GM23248 (cell line): Measurements from ENCODE around the gene GEMIN5. TPM values are rescaled to one million over a fixed set of nuclear protein-coding genes. Genes with fewer than 3 reads are reported as not detected.
"Not testable (repeated sequence)": the region's sequence is repeated elsewhere in the genome, so short reads cannot be mapped to it uniquely, and the experiment has no call there.

Source experiments
- DNase-seq: peaks from one replicate; pipeline ENCODE4 v3.0.0-alpha.2; 2015
- H2AFZ ChIP-seq: fragments of 200-600 bp; sonication (generic); 2 replicates; pipeline ENCODE4 v1.6.1; 2016; ENCODE audit warnings: antibody characterized with exemption
- H3F3A ChIP-seq: fragments of 200-600 bp; sonication (generic); 2 replicates; pipeline ENCODE4 v1.6.1; 2016; ENCODE audit warnings: mild to moderate bottlenecking, antibody characterized with exemption, mixed run types; ENCODE audit not compliant: insufficient read depth
- H3K27ac ChIP-seq: fragments of 200-600 bp; sonication (generic); 2 replicates; pipeline ENCODE4 v1.5.1; 2016; ENCODE audit warnings: mild to moderate bottlenecking
- H3K27me3 ChIP-seq: fragments of 200-600 bp; sonication (generic); replicated peaks from 2 replicates; pipeline ENCODE4 v1.6.1; 2016; ENCODE audit warnings: mild to moderate bottlenecking; ENCODE audit not compliant: insufficient read depth
- H3K36me3 ChIP-seq: fragments of 200-600 bp; sonication (generic); 2 replicates; pipeline ENCODE4 v1.6.1; 2016; ENCODE audit warnings: low read depth, mild to moderate bottlenecking
- H3K4me1 ChIP-seq: fragments of 200-600 bp; sonication (generic); 2 replicates; pipeline ENCODE4 v1.6.1; 2016; ENCODE audit warnings: mild to moderate bottlenecking; ENCODE audit not compliant: insufficient read depth
- H3K4me2 ChIP-seq: fragments of 200-600 bp; sonication (generic); one replicate; pipeline ENCODE4 v1.6.1; 2016; ENCODE audit warnings: mild to moderate bottlenecking; ENCODE audit not compliant: unreplicated experiment
- H3K4me3 ChIP-seq: fragments of 200-600 bp; sonication (generic); 2 replicates; pipeline ENCODE4 v1.5.1; 2016; ENCODE audit warnings: mild to moderate bottlenecking
- H3K79me2 ChIP-seq: fragments of 200-600 bp; sonication (generic); 2 replicates; pipeline ENCODE4 v1.6.1; 2016; ENCODE audit warnings: mild to moderate bottlenecking; ENCODE audit not compliant: insufficient read depth
- H3K9ac ChIP-seq: fragments of 200-600 bp; sonication (generic); 2 replicates; pipeline ENCODE4 v1.6.1; 2016; ENCODE audit warnings: mild to moderate bottlenecking
- H3K9me2 ChIP-seq: fragments of 200-600 bp; sonication (generic); 2 replicates; pipeline ENCODE4 v1.6.1; 2016; ENCODE audit warnings: mixed run types, mild to moderate bottlenecking, moderate library complexity; ENCODE audit not compliant: insufficient read depth
- H3K9me3 ChIP-seq: fragments of 200-600 bp; sonication (generic); one replicate; pipeline ENCODE4 v1.6.1; 2017; ENCODE audit warnings: low read depth
- H4K20me1 ChIP-seq: fragments of 200-600 bp; sonication (generic); 2 replicates; pipeline ENCODE4 v1.6.0; 2016; ENCODE audit not compliant: insufficient read depth
- EZH2 ChIP-seq: fragments of 200-600 bp; sonication (generic); IDR thresholded peaks from 2 replicates; pipeline ENCODE4 v1.6.1; 2018; ENCODE audit warnings: antibody characterized with exemption, mild to moderate bottlenecking; ENCODE audit not compliant: insufficient read depth, poor library complexity, severe bottlenecking
- EZH2phosphoT487 ChIP-seq: fragments of 200-600 bp; sonication (generic); IDR thresholded peaks from 2 replicates; pipeline ENCODE4 v1.6.1; 2018; ENCODE audit warnings: antibody characterized with exemption, moderate library complexity, mild to moderate bottlenecking, low read depth; ENCODE audit not compliant: insufficient read depth
- WGBS, 2 experiments: methylation state at CpG; one replicate each; pipeline ENCODE4 v1.1.6; 2015 to 2017; ENCODE audit warnings: low lambda C conversion rate in 2 of 2, low coverage in 1 of 2; ENCODE audit errors: missing lambda C conversion rate in 2 of 2; 5-methylcytosine and 5-hydroxymethylcytosine counted together
- in situ Hi-C: fragments of 300-500 bp; cut with MboI; formaldehyde crosslinking; loops from 2 replicates; pipeline ENCODE4 v1.15.0; 2020
- polyA plus RNA-seq: library from polyadenylated mRNA; unstranded; fragments of >200 nt; fragmentation: Nextera tagmentation; extraction: Ambion mirVana; gene quantifications from 2 replicates; pipeline ENCODE4 v1.2.1, GENCODE V29; 2016
- total RNA-seq: library from RNA; depleted of rRNA; stranded (reverse); fragments of >200 nt; shearing (Covaris generic); gene quantifications from 2 replicates; pipeline ENCODE4 v1.2.3, GENCODE V29; 2014

The GEMIN5 gene
- total and polyA plus RNA-seq, 2 experiments from 2014 or later: 9.1 to 13.8 TPM

- Histone ChIP-seq H4K20me1 (0 out of 2 replicates have a peak, but pooled peaks cover 6% of the 10 kb centered on the region), H3F3A (0 out of 2 replicates have a peak, but pooled peaks cover 6% of the 10 kb centered on the region), H2AFZ (peak overlapping the region; percentile 99), H3K4me2 (peak overlapping the region; percentile 95), H3K9me3 (no peaks in the 10 kb centered on the region), H3K4me3 (peak overlapping the region; percentile 97), H3K9ac (peak overlapping the region; percentile 92), H3K27ac (peak overlapping the region; percentile 74), H3K9me2 (no peaks in the 10 kb centered on the region), H3K27me3 (no peaks in the 10 kb centered on the region), H3K36me3 (peaks cover 4% of the 10 kb centered on the region; the same call in 1 of the 2 replicates), H3K79me2 (peaks cover 69% of the 10 kb centered on the region), H3K4me1 (peaks cover 30% of the 10 kb centered on the region)
- in situ Hi-C loops: no loop called here
- WGBS, 2 experiments: 86% methylated on average over 9 of the region's 9 CpGs
- no peak for TF ChIP-seq EZH2
- no peak for DNase-seq
These were observed 2.4 kb upstream of the GEMIN5 start for GRCh38 chr5:154940375-154940771.

- H3K36me3 ChIP-seq, H4K20me1 ChIP-seq, H3K9ac ChIP-seq, H3F3A ChIP-seq, in situ Hi-C loops, H3K9me3 ChIP-seq, H3K4me3 ChIP-seq, DNase-seq, H3K27me3 ChIP-seq, H3K4me2 ChIP-seq, H3K27ac ChIP-seq, H3K9me2 ChIP-seq: not testable (repeated sequence)
- Histone ChIP-seq H3K4me1 (peaks cover 30% of the 10 kb centered on the region), H3K79me2 (peaks cover 69% of the 10 kb centered on the region), H2AFZ (peak overlapping the region; percentile 99; the same call in 1 of the 2 replicates)
- WGBS, 2 experiments: 87 to 89% methylated on average over 5 of the region's 5 CpGs
These were observed 1.4 kb upstream of the GEMIN5 start for GRCh38 chr5:154939387-154939786.

GRCh38 chr5:154937186-154937717 is 759 bp downstream of the GEMIN5 start:
- H3F3A ChIP-seq: 0 out of 2 replicates have a peak, but pooled peaks cover 6% of the 10 kb centered on the region

GRCh38 chr5:154934881-154935280 is 3.1 kb downstream of the GEMIN5 start:
- no peak for DNase-seq
- H3F3A ChIP-seq: no peaks in the 10 kb centered on the region
- in situ Hi-C loops: no loop called here
- H2AFZ ChIP-seq: no peak overlapping the region
- peaks cover 10% of the 10 kb centered on the region for H3K4me1 ChIP-seq
- H4K20me1 ChIP-seq: peaks cover 6% of the 10 kb centered on the region; the same call in 1 of the 2 replicates
- H3K9ac ChIP-seq: no peak overlapping the region
- no peak overlapping the region for H3K4me2 ChIP-seq
- TF ChIP-seq EZH2: no peak
- no peak for TF ChIP-seq EZH2phosphoT487
- peaks cover 26% of the 10 kb centered on the region; the same call in 1 of the 2 replicates for H3K36me3 ChIP-seq
- no peaks in the 10 kb centered on the region for H3K9me3 ChIP-seq
- no peaks in the 10 kb centered on the region for H3K9me2 ChIP-seq
- H3K79me2 ChIP-seq: peaks cover 37% of the 10 kb centered on the region
- H3K4me3 ChIP-seq: no peak overlapping the region
- no peak overlapping the region for H3K27ac ChIP-seq
- no peaks in the 10 kb centered on the region for H3K27me3 ChIP-seq

More at GRCh38 chr5:154937186-154937717, 759 bp downstream of the GEMIN5 start:
- WGBS, 2 experiments: 7 to 8% methylated on average over 11 of the region's 11 CpGs
- Histone ChIP-seq H3K4me3 (peak overlapping the region; percentile 88), H2AFZ (peak overlapping the region; percentile 98), H3K9me3 (no peaks in the 10 kb centered on the region), H3K9me2 (no peaks in the 10 kb centered on the region), H3K79me2 (peaks cover 50% of the 10 kb centered on the region), H3K4me1 (peaks cover 21% of the 10 kb centered on the region), H4K20me1 (peaks cover 6% of the 10 kb centered on the region; the same call in 1 of the 2 replicates), H3K27me3 (no peaks in the 10 kb centered on the region), H3K27ac (peak overlapping the region; percentile 31; the same call in 1 of the 2 replicates), H3K4me2 (peak overlapping the region; percentile 93), H3K36me3 (peaks cover 9% of the 10 kb centered on the region; the same call in 1 of the 2 replicates), H3K9ac (peak overlapping the region; percentile 80)
- in situ Hi-C loops: no loop called here
- no peak for TF ChIP-seq EZH2
- no peak for TF ChIP-seq EZH2phosphoT487
- peak; percentile 46 for DNase-seq
